ENCODE measurements around the gene KRTAP5-2. TPM values are rescaled to one million over a fixed set of nuclear protein-coding genes. Genes with fewer than 3 reads are reported as not detected.
"Not testable (repeated sequence)": the region's sequence is repeated elsewhere in the genome, so short reads cannot be mapped to it uniquely, and the experiment has no call there.

The KRTAP5-2 gene
- total RNA-seq, 5 donors from 2014 or later (not counting 1 experiment from before 2014, with no cell fraction given), result not detected

- Mint-ChIP-seq H3K4me1 (peaks cover 8 to 22% (median 19%) of the 10 kb centered on the region in 3 donors), H3K27me3 (peaks cover 24 to 44% of the 10 kb centered on the region in 2 donors)
- WGBS (ENCODE audit: insufficient coverage), result 60% methylated on average over 1 of the region's 3 CpGs
- H3K9me3 ChIP-seq; POLR2A ChIA-PET; H3K27ac Mint-ChIP-seq; DNase-seq; H3K9me3 Mint-ChIP-seq; H3K36me3 Mint-ChIP-seq; CTCF ChIA-PET; H3K4me3 ChIP-seq (ENCODE audit: control insufficient read depth in 1 of 2, extremely low read depth in 1 of 2, low read length in 1 of 2); H3K4me1 ChIP-seq (ENCODE audit: control insufficient read depth in 1 of 2, extremely low read depth in 1 of 2, insufficient read depth in 2 of 2, low read length in 2 of 2); H3K36me3 ChIP-seq (ENCODE audit: control insufficient read depth in 2 of 2, extremely low read depth in 1 of 2, insufficient read depth in 1 of 2, low read length in 1 of 2); H3K4me3 Mint-ChIP-seq; ATAC-seq (replicated peaks in 1 of 4); H3K27ac ChIP-seq (ENCODE audit: low read length): not testable (repeated sequence)
- peaks cover 4 to 30% of the 10 kb centered on the region in 2 experiments for H3K27me3 ChIP-seq (replicated peaks in 1 of 2; ENCODE audit: control insufficient read depth in 2 of 2, extremely low read depth in 1 of 2, insufficient read depth in 2 of 2, low read length in 1 of 2)
Measured at GRCh38 chr11:1598406-1598805, 312 bp upstream of the KRTAP5-2 start.

- Histone ChIP-seq H3K9me3 (no peaks in the 10 kb centered on the region), H3K4me3 (ENCODE audit: control insufficient read depth in 1 of 2, extremely low read depth in 1 of 2, low read length in 1 of 2) (no peak overlapping the region), H3K4me1 (ENCODE audit: control insufficient read depth in 1 of 2, extremely low read depth in 1 of 2, insufficient read depth in 2 of 2, low read length in 2 of 2) (peaks cover 0 to 4% of the 10 kb centered on the region in 2 experiments), H3K27ac (ENCODE audit: low read length) (no peak overlapping the region), H3K27me3 (replicated peaks in 1 of 2; ENCODE audit: control insufficient read depth in 2 of 2, extremely low read depth in 1 of 2, insufficient read depth in 2 of 2, low read length in 1 of 2) (peaks cover 4 to 29% of the 10 kb centered on the region in 2 experiments), H3K36me3 (ENCODE audit: control insufficient read depth in 2 of 2, extremely low read depth in 1 of 2, insufficient read depth in 1 of 2, low read length in 1 of 2) (no peaks in the 10 kb centered on the region)
- Mint-ChIP-seq H3K4me3 (no peak overlapping the region), H3K36me3 (peaks cover 4% of the 10 kb centered on the region), H3K9me3 (no peaks in the 10 kb centered on the region), H3K27ac (no peak overlapping the region), H3K4me1 (peaks cover 8 to 22% (median 19%) of the 10 kb centered on the region in 3 donors), H3K27me3 (peaks cover 18 to 40% of the 10 kb centered on the region in 2 donors)
- DNase-seq, result no peak
- CTCF ChIA-PET, result no interaction called here
- POLR2A ChIA-PET, result no interaction called here
- WGBS (ENCODE audit: insufficient coverage), result 86% methylated on average over 10 of the region's 10 CpGs
- no peak for ATAC-seq (replicated peaks in 1 of 4)
Measured at GRCh38 chr11:1597331-1597993, 632 bp downstream of the KRTAP5-2 start.

- H3K27ac Mint-ChIP-seq; H3K4me1 ChIP-seq (ENCODE audit: control insufficient read depth in 1 of 2, extremely low read depth in 1 of 2, insufficient read depth in 2 of 2, low read length in 2 of 2); H3K4me3 ChIP-seq (ENCODE audit: control insufficient read depth in 1 of 2, extremely low read depth in 1 of 2, low read length in 1 of 2); H3K36me3 ChIP-seq (ENCODE audit: control insufficient read depth in 2 of 2, extremely low read depth in 1 of 2, insufficient read depth in 1 of 2, low read length in 1 of 2); H3K36me3 Mint-ChIP-seq; H3K27ac ChIP-seq (ENCODE audit: low read length); ATAC-seq (replicated peaks in 1 of 4); POLR2A ChIA-PET; H3K9me3 ChIP-seq; DNase-seq; H3K9me3 Mint-ChIP-seq; H3K4me3 Mint-ChIP-seq: not testable (repeated sequence)
- CTCF ChIA-PET, result interaction anchor here in 1 of 2 donors (0.6 kb wide), 1 partner anchor 63 kb away, joined by 3 read pairs; no protein-coding TSS in a partner anchor
- Mint-ChIP-seq H3K4me1 (peaks cover 8 to 22% (median 19%) of the 10 kb centered on the region in 3 donors), H3K27me3 (peaks cover 16 to 36% of the 10 kb centered on the region in 2 donors)
- H3K27me3 ChIP-seq (replicated peaks in 1 of 2; ENCODE audit: control insufficient read depth in 2 of 2, extremely low read depth in 1 of 2, insufficient read depth in 2 of 2, low read length in 1 of 2), result peaks cover 4 to 29% of the 10 kb centered on the region in 2 experiments
- WGBS (ENCODE audit: insufficient coverage), result 86% methylated on average over 12 of the region's 19 CpGs
Measured at GRCh38 chr11:1596576-1597121, 1.4 kb downstream of the KRTAP5-2 start.

GRCh38 chr11:1595994-1596575 is 2.0 kb downstream of the KRTAP5-2 start:
- Mint-ChIP-seq H3K27me3 (peaks cover 16 to 35% of the 10 kb centered on the region in 2 donors), H3K4me1 (peaks cover 8 to 22% (median 19%) of the 10 kb centered on the region in 3 donors), H3K27ac (peak overlapping the region in 1 of 2 donors; percentile 25)
- POLR2A ChIA-PET; H3K4me1 ChIP-seq (ENCODE audit: control insufficient read depth in 1 of 2, extremely low read depth in 1 of 2, insufficient read depth in 2 of 2, low read length in 2 of 2); H3K27ac ChIP-seq (ENCODE audit: low read length); H3K36me3 ChIP-seq (ENCODE audit: control insufficient read depth in 2 of 2, extremely low read depth in 1 of 2, insufficient read depth in 1 of 2, low read length in 1 of 2); H3K4me3 ChIP-seq (ENCODE audit: control insufficient read depth in 1 of 2, extremely low read depth in 1 of 2, low read length in 1 of 2); ATAC-seq (replicated peaks in 1 of 4); H3K9me3 ChIP-seq; DNase-seq; H3K9me3 Mint-ChIP-seq; H3K4me3 Mint-ChIP-seq; H3K36me3 Mint-ChIP-seq: not testable (repeated sequence)
- 62% methylated on average over 9 of the region's 11 CpGs for WGBS (ENCODE audit: insufficient coverage)
- CTCF ChIA-PET, result interaction anchor here in 1 of 2 donors (1.6 kb wide), 1 partner anchor 49 kb away, joined by 3 read pairs; no protein-coding TSS in a partner anchor
- peaks cover 4 to 29% of the 10 kb centered on the region in 2 experiments for H3K27me3 ChIP-seq (replicated peaks in 1 of 2; ENCODE audit: control insufficient read depth in 2 of 2, extremely low read depth in 1 of 2, insufficient read depth in 2 of 2, low read length in 1 of 2)

- ATAC-seq (replicated peaks in 1 of 4) (no peak), DNase-seq (no peak)
- no peak overlapping the region for H3K27ac Mint-ChIP-seq
- peaks cover 0 to 4% (median 0%) of the 10 kb centered on the region in 3 donors for H3K9me3 Mint-ChIP-seq
- H3K36me3 ChIP-seq (ENCODE audit: control insufficient read depth in 2 of 2, extremely low read depth in 1 of 2, insufficient read depth in 1 of 2, low read length in 1 of 2), result no peaks in the 10 kb centered on the region
- H3K4me1 ChIP-seq (ENCODE audit: control insufficient read depth in 1 of 2, extremely low read depth in 1 of 2, insufficient read depth in 2 of 2, low read length in 2 of 2), result peaks cover 3 to 31% of the 10 kb centered on the region in 2 experiments
- H3K4me3 Mint-ChIP-seq, result no peak overlapping the region
- CTCF ChIA-PET, result no interaction called here
- H3K27ac ChIP-seq (ENCODE audit: low read length), result no peak overlapping the region
- peaks cover 27 to 40% (median 31%) of the 10 kb centered on the region in 3 donors for H3K4me1 Mint-ChIP-seq
- peaks cover 12 to 25% of the 10 kb centered on the region in 2 donors for H3K27me3 Mint-ChIP-seq
- POLR2A ChIA-PET, result interaction anchor here in 1 of 2 donors (0.7 kb wide), 1 partner anchor 18 kb away, joined by 3 read pairs; no protein-coding TSS in a partner anchor
- no peak overlapping the region for H3K4me3 ChIP-seq (ENCODE audit: control insufficient read depth in 1 of 2, extremely low read depth in 1 of 2, low read length in 1 of 2)
- H3K9me3 ChIP-seq, result no peaks in the 10 kb centered on the region
- peaks cover 4% of the 10 kb centered on the region for H3K36me3 Mint-ChIP-seq
- H3K27me3 ChIP-seq (replicated peaks in 1 of 2; ENCODE audit: control insufficient read depth in 2 of 2, extremely low read depth in 1 of 2, insufficient read depth in 2 of 2, low read length in 1 of 2), result peaks cover 2 to 22% of the 10 kb centered on the region in 2 experiments
- WGBS (ENCODE audit: insufficient coverage), result 90% methylated on average over 2 of the region's 9 CpGs
Measured at GRCh38 chr11:1592628-1593027, 5.5 kb downstream of the KRTAP5-2 start.

- CTCF ChIA-PET, result no interaction called here
- no peak for ATAC-seq (replicated peaks in 1 of 4)
- 93% methylated on average over 6 of the region's 6 CpGs for WGBS (ENCODE audit: insufficient coverage)
Measured at GRCh38 chr11:1589996-1590395, 8.1 kb downstream of the KRTAP5-2 start.

More at GRCh38 chr11:1589996-1590395, 8.1 kb downstream of the KRTAP5-2 start:
- Histone ChIP-seq H3K27ac (ENCODE audit: low read length) (peak overlapping the region; percentile 23), H3K4me3 (ENCODE audit: control insufficient read depth in 1 of 2, extremely low read depth in 1 of 2, low read length in 1 of 2) (no peak overlapping the region), H3K9me3 (no peaks in the 10 kb centered on the region), H3K36me3 (ENCODE audit: control insufficient read depth in 2 of 2, extremely low read depth in 1 of 2, insufficient read depth in 1 of 2, low read length in 1 of 2) (no peaks in the 10 kb centered on the region), H3K27me3 (replicated peaks in 1 of 2; ENCODE audit: control insufficient read depth in 2 of 2, extremely low read depth in 1 of 2, insufficient read depth in 2 of 2, low read length in 1 of 2) (peaks cover 0 to 12% of the 10 kb centered on the region in 2 experiments), H3K4me1 (ENCODE audit: control insufficient read depth in 1 of 2, extremely low read depth in 1 of 2, insufficient read depth in 2 of 2, low read length in 2 of 2) (peaks cover 3 to 41% of the 10 kb centered on the region in 2 experiments)
- peaks cover 0 to 4% (median 0%) of the 10 kb centered on the region in 3 donors for H3K9me3 Mint-ChIP-seq
- H3K36me3 Mint-ChIP-seq, result no peaks in the 10 kb centered on the region
- peak overlapping the region in 1 of 3 donors; percentile 76 for H3K4me3 Mint-ChIP-seq
- POLR2A ChIA-PET, result no interaction called here
- H3K4me1 Mint-ChIP-seq, result peaks cover 25 to 30% (median 25%) of the 10 kb centered on the region in 3 donors
- no peak for DNase-seq
- H3K27me3 Mint-ChIP-seq, result peaks cover 0 to 10% of the 10 kb centered on the region in 2 donors
- peak overlapping the region; percentile 48 to 65 for H3K27ac Mint-ChIP-seq
